IPS DF 6.9 (cell line): ENCODE results near the gene SLC25A22.

Experiments used
- DNase-seq: peaks from one replicate; pipeline ENCODE4 v3.0.0-alpha.2; 2013; ENCODE audit warnings: low read depth, low spot score
- H3K27ac ChIP-seq: one replicate; pipeline ENCODE4 v1.5.1; 2013; ENCODE audit warnings: low read length, control low read depth
- H3K27me3 ChIP-seq: 2 replicates; pipeline ENCODE4 v1.6.1; 2013; ENCODE audit warnings: mild to moderate bottlenecking, low read length; ENCODE audit not compliant: control insufficient read depth, insufficient read depth
- H3K36me3 ChIP-seq: 2 replicates; pipeline ENCODE4 v1.6.1; 2013; ENCODE audit warnings: low read length; ENCODE audit not compliant: control insufficient read depth, insufficient read depth
- H3K4me1 ChIP-seq: 2 replicates; pipeline ENCODE4 v1.6.1; 2013; ENCODE audit warnings: low read length; ENCODE audit not compliant: control insufficient read depth, insufficient read depth
- H3K4me3 ChIP-seq: 2 replicates; pipeline ENCODE4 v1.5.1; 2013; ENCODE audit warnings: mild to moderate bottlenecking, low read length
- H3K9me3 ChIP-seq: 2 replicates; pipeline ENCODE4 v1.6.1; 2013; ENCODE audit warnings: low read length, inconsistent platforms; ENCODE audit not compliant: control insufficient read depth, insufficient read depth
- WGBS: extraction: QIAGEN DNeasy Blood & Tissue Kit; methylation state at CpG from one replicate; pipeline ENCODE4 v1.1.7; 2013; ENCODE audit warnings: mixed read lengths, missing lambda C conversion rate; ENCODE audit not compliant: insufficient read length, insufficient coverage; 5-methylcytosine and 5-hydroxymethylcytosine counted together

The SLC25A22 gene

DNA sequence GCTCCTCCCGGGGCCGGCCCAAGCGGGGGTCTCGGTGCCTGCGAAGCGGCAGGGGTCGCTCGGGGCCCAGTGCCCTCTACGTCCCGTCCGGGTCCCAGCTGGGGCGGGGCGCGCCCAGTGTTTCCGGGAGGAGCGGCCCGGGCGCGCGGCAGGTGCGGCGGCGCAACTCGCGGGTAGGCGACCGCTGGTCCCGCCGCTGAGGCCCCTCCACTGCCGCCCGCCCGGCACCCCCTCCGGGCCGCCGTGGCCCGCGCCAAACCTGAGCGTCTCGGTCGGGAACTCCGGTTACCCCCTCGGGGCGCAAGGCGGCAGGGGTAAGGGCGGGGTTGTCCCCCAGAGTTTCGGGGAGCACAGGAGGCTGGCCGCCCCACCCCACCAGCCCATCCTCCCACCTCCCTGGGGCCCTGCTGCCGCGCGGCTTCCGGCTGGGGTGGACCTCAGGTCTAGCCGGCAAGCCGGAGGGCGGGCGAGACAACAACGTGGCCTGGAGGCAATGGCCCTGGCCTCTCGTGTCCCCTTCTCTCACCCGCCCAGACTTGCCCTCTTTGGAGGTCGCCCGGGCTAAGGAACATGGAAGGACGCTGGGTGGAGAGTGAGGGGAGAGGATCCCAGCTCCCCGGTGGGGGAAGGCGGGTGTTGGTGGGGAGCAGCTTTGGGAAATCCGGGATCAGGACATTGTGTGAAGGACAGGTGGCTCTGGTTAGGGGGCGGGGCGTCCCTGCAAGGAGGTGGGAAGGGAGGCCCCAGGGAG is 29.2 kb upstream of the SLC25A22 start:
- H3K27me3 ChIP-seq, result peaks cover 6% of the 10 kb centered on the region; the same call in 1 of the 2 replicates
- H3K9me3 ChIP-seq, result no peaks in the 10 kb centered on the region
- peaks cover 20% of the 10 kb centered on the region for H3K4me1 ChIP-seq
- peak overlapping the region; percentile 49; the same call in 1 of the 2 replicates for H3K4me3 ChIP-seq
- WGBS, result no CpG with 5 or more reads among the region's 66 CpGs
- H3K36me3 ChIP-seq, result peaks cover 9% of the 10 kb centered on the region; the same call in 1 of the 2 replicates
- H3K27ac ChIP-seq, result no peak overlapping the region
- no peak for DNase-seq

DNA sequence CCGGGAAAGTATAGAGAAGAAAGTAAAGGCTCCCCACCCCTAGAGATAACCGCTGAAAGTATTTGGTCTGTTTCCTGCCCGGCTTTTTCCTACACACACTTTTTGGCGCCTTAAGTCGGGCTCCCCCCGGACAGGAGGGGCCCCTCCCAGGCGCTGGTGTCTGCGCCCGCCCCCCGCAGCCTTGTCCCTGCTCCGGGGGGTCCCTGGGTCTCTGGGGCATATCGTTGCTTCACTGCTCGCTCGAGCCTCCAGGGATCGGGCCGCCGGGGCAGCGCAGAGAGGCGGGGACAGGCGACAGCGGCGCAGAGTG is 28.7 kb upstream of the SLC25A22 start:
- WGBS, result no CpG with 5 or more reads among the region's 22 CpGs

GRCh38 chr11:826227-826621 is 28.1 kb upstream of the SLC25A22 start:
- Histone ChIP-seq H3K27me3 (0 out of 2 replicates have a peak, but pooled peaks cover 1% of the 10 kb centered on the region), H3K4me1 (peaks cover 16% of the 10 kb centered on the region), H3K9me3 (no peaks in the 10 kb centered on the region), H3K27ac (no peak overlapping the region), H3K36me3 (peaks cover 9% of the 10 kb centered on the region; the same call in 1 of the 2 replicates), H3K4me3 (no peak overlapping the region)
- no peak for DNase-seq
- no CpG with 5 or more reads among the region's 9 CpGs for WGBS

More for the DNA sequence above, 28.7 kb upstream of the SLC25A22 start:
- Histone ChIP-seq H3K4me3 (peak overlapping the region; percentile 49; the same call in 1 of the 2 replicates), H3K27me3 (peaks cover 4% of the 10 kb centered on the region; the same call in 1 of the 2 replicates), H3K27ac (no peak overlapping the region), H3K4me1 (peaks cover 16% of the 10 kb centered on the region), H3K9me3 (no peaks in the 10 kb centered on the region), H3K36me3 (peaks cover 9% of the 10 kb centered on the region; the same call in 1 of the 2 replicates)
- DNase-seq, result no peak

GRCh38 chr11:825366-826226 is 27.5 kb upstream of the SLC25A22 start:
- H3K9me3 ChIP-seq, result no peaks in the 10 kb centered on the region
- peaks cover 14% of the 10 kb centered on the region for H3K4me1 ChIP-seq
- H3K4me3 ChIP-seq, result no peak overlapping the region
- H3K36me3 ChIP-seq, result peaks cover 11% of the 10 kb centered on the region; the same call in 1 of the 2 replicates
- no peak for DNase-seq
- H3K27ac ChIP-seq, result no peak overlapping the region
- H3K27me3 ChIP-seq, result no peaks in the 10 kb centered on the region
- no CpG with 5 or more reads among the region's 12 CpGs for WGBS

GRCh38 chr11:824942-825341 is 26.9 kb upstream of the SLC25A22 start:
- H3K36me3 ChIP-seq, result peaks cover 11% of the 10 kb centered on the region; the same call in 1 of the 2 replicates
- H3K27ac ChIP-seq, result no peak overlapping the region
- H3K27me3 ChIP-seq, result no peaks in the 10 kb centered on the region
- H3K4me1 ChIP-seq, result peaks cover 15% of the 10 kb centered on the region
- H3K9me3 ChIP-seq, result no peaks in the 10 kb centered on the region
- no CpG with 5 or more reads among the region's 11 CpGs for WGBS
- DNase-seq, result no peak
- no peak overlapping the region for H3K4me3 ChIP-seq

DNA sequence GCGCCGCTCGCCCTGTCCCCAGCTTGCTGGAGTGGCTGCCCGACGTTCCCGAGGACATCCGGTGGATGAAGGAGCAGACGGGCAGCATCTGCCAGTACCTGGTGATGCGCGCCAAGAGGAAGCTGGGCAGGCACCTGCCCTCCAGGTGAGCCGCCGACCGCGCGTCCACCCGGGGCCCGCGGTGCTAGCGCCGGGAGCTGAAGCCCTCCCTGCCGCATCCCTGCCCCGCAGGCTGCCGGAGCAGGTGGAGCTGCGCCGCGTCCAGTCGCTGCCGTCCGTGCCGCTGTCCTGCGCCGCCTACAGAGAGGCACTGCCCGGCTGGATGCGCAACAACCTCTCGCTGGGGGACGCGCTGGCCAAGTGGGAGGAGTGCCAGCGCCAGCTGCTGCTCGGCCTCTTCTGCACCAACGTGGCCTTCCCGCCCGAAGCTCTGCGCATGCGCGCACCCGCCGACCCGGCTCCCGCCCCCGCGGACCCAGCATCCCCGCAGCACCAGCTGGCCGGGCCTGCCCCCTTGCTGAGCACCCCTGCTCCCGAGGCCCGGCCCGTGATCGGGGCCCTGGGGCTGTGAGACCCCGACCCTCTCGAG is 26.3 kb upstream of the SLC25A22 start:
- WGBS, result no CpG with 5 or more reads among the region's 59 CpGs
- H3K27ac ChIP-seq, result no peak overlapping the region
- no peak for DNase-seq
- peaks cover 13% of the 10 kb centered on the region for H3K4me1 ChIP-seq
- peaks cover 11% of the 10 kb centered on the region; the same call in 1 of the 2 replicates for H3K36me3 ChIP-seq
- no peaks in the 10 kb centered on the region for H3K9me3 ChIP-seq
- no peak overlapping the region for H3K4me3 ChIP-seq
- no peaks in the 10 kb centered on the region for H3K27me3 ChIP-seq

DNA sequence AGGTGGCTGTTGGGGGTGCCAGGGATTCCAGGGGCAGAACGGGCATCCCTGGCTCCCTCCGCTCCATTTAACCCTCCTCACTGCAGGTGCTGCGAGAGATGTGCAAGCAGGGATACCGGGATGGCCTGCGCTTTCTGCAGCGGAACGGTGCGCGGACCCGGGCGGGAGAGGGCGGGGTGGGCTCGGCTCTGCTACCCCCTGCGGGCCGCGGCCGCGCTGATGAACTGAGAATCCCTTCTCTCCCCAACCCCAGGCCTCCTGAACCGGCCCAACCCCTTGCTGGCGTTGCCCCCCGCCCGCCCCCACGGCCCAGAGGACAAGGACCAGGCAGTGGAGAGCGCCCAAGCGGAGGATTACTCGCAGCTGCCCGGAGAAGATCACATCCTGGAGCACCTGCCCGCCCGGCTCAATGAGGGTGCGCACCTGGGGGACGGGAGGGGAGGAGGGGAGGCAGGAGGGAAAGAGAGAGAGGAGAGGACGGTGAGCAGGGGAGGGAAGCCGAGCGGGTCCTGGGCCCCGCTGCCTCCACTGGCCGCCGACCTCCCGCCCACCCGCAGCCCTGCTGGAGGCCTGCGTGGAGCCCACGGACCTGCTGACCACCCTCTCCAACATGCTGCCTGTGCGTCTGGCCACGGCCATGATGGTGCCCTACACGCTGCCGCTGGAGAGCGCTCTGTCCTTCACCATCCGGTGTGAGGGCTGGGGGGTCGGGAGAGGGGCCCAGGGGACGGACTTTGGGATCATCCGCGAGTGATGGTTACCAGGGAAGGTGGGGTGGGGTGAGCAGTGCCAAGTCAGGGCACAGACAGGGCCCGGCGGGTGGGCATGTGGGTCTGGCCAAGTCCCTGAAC is 25.6 kb upstream of the SLC25A22 start:
- WGBS, result no CpG with 5 or more reads among the region's 53 CpGs
- H3K4me1 ChIP-seq, result peaks cover 7% of the 10 kb centered on the region
- peaks cover 11% of the 10 kb centered on the region; the same call in 1 of the 2 replicates for H3K36me3 ChIP-seq
- H3K27ac ChIP-seq, result no peak overlapping the region
- no peak for DNase-seq
- H3K4me3 ChIP-seq, result no peak overlapping the region
- no peaks in the 10 kb centered on the region for H3K9me3 ChIP-seq
- H3K27me3 ChIP-seq, result no peaks in the 10 kb centered on the region

DNA sequence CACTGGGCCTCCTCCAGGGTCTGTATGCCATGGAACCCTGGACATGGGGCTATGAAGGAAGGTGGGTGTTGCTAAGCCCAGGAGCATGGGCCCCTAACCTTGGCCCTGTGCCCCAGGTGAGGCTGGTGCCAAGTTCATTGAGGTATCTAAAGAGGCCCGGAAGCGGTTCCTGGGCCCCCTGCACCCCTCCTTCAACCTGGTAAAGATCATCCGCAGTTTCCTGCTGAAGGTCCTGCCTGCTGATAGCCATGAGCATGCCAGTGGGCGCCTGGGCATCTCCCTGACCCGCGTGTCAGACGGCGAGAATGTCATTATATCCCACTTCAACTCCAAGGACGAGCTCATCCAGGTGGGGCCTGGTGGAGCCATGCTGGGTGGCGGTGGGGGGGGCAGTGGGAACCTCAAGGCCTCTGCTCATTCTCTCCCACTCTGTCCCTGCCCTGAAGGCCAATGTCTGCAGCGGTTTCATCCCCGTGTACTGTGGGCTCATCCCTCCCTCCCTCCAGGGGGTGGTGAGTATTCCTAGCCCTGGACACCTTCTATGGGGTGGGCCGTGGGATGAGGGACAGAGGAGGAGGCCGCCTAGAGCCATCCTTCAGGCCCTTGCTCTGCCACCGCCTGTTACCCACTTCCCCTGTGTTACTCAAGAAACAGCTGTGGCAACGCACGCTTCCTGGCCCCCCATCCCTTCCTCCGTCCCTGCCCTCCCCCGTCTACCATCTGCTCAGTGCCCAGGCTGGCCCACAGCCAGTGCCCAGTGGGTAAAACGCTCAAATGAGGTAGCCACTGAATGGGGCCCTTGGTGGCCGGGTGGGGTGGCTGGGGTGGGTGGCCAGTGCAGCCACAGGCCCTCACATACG is 23.7 kb upstream of the SLC25A22 start:
- no CpG with 5 or more reads among the region's 22 CpGs for WGBS
- Histone ChIP-seq H3K27ac (no peak overlapping the region), H3K36me3 (peaks cover 11% of the 10 kb centered on the region; the same call in 1 of the 2 replicates), H3K9me3 (no peaks in the 10 kb centered on the region), H3K4me3 (no peak overlapping the region), H3K27me3 (no peaks in the 10 kb centered on the region), H3K4me1 (peaks cover 3% of the 10 kb centered on the region; the same call in 1 of the 2 replicates)
- no peak for DNase-seq
